NCI-H526 (cell line): Measurements from ENCODE around the gene MICAL1.

Experiments
- DNase-seq, 2 experiments: peaks; one replicate each; lab custom pipeline; 2025; lab: John Stamatoyannopoulos, UW

The MICAL1 gene

DNA sequence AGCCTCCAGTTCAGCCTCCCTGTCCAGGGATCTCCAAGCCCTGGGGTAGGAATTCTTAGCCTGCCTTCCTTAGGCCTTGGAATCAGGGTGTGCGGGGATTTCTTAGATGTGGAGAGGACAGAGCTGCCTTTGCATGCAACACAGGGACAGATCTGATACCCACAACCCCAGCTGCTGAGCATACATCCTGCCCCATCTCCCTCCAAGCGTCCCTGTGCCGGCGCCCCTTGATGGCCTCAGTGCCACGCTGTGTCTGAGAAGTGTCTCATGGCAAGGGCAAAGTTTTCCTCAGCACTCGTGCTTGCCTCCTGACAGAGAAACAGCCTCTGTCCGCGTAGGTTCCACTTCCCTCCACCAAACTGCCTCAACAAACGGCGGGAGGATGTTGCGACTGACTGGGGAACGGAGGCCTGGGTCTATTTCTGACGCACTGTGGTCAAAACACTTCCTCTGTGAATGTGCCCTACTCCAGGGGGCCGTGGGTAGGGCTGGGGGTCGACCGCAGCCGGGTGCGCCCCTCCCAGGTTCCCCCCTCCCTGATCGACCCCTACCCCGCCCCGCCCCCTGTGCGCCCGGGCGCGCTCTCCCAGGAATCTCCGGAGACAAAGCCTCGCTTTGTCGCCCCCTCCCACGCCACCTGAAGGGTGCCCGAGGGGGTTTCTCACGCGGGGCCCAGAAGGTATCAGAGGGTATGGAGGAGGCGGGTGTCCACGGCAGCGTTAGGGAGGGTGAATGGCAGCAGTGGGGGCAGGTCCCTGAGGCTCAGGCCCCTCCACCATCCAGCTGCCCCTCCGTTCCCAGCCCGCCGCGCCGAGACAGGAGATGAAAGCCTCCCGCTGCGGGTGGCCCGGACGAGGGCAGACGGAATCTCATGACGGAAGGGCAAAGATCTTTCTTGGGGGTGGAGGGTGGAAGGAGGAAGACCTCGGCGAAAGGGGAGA, 806 bp downstream of the MICAL1 start:
- peak in 1 of 2 experiments; percentile 69 for DNase-seq

DNA sequence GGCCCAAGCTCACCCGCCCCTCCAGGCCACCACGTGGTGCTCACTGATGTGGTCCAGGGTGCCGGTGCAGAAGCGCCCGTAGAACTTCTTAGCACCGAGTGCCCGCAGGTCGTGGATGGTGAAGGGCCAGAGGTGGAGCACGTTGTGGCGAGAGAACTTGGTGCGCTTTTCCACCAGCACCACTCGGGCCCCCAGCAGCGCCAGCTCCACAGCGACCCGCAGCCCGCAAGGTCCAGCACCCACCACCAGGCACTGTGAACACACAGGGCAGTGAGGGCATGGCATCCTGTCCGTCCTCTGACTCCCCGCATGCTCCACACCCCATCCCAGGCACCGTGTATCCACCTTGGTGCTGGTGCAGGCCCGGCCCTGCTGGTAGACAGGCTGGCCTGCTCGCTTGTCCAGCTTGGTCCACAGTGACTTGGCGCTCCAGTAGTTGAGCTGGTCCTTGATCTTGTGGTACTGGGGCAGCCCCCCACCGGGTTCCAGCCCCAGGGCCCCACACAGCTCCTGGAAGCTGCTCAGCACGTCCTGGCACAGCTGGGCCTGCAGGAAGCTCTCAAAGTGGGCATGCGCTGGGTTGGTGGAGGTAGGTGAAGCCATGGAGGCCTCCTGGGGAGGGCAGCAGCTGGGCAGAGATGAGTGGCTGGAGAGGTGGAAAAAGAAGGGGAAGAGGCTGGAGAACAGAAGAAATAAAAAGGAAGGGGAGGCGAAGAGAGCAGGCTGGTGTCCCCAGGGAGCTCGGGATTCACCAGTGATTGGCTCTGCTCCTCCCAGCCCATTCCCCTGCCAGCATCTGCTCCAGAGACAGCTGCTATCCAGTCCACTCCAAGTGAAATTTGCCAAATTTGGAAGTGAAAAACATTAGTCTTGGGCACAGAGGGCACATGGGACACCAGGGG, 1.7 kb downstream of the MICAL1 start:
- peak in 1 of 2 experiments; percentile 33 for DNase-seq

DNA sequence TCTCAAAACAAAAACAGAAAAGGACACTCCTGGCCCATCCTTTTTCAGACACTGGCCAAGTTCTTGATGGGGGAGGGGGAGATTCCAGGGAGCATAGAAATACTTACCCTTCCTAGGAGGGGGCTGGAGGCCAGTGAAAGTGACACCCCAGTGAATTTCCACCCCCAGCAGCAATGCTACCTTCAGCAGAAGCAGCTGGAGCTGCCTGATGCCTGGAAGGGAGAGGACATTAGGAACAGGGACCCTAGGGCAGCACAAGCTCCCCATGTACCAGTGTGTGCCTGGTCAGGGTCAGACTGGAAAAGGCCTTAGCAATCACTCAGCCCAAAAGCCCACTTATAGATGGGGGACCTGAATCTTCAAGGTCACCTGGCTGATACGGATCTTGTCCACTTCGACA, 2.4 kb downstream of the MICAL1 start:
- no peak for DNase-seq

DNA sequence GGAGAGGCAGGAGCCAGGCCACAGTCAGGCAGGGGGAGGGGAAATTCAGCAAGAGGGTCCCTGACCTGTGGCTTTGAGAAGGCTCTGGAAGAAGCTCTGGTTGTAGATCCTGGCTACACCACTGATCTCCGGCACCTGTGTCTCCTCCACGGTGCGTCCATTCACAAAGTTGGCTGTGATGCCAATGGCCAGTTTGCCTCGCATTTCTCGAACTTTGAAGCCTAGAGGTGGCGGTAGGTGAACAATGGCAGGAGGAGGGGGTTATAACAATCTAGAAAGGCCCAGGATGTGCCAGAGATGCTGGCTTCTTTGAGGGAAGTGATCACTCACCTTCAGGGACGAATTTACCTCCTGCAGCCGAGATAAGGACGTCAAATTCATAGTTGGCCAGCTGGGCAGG, 3.4 kb downstream of the MICAL1 start:
- DNase-seq: no peak

DNA sequence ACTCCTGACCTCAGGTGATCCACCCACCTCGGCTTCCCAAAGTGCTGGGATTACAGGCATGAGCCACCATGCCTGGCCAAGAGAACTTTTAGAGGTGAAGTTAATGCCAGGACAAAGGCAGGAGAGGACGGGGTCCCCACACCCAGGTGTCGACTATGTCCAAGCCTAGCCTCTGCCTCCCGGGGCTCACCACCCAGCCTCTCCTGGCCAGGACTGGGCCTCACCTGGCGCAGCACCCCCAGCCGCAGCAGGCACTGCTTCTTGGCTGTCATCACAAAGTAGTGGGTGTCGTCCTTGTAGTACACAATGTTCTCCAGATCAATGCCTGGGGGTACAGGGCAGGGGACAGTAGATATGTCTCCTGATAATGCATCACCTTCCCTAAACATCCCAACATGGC, 4.2 kb downstream of the MICAL1 start:
- no peak for DNase-seq

DNA sequence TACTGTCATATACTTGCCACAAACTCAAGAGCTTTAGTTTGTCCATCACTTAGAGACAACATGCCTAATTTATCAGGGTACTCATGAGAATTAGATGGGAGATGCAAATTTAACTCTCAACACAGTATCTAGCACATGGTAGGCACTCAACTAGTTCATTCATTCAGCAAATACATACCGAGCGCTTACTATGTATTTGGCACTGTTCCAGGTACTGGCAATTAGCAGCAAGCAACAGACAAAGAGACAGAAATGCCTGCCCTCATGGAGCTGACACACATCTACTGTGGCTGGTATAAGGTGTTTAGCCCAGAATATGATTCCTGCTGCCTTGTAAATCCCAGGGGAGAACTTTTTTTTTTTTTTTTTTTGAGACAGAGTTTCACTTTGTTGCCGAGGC, 4.8 kb downstream of the MICAL1 start:
- DNase-seq: no peak

DNA sequence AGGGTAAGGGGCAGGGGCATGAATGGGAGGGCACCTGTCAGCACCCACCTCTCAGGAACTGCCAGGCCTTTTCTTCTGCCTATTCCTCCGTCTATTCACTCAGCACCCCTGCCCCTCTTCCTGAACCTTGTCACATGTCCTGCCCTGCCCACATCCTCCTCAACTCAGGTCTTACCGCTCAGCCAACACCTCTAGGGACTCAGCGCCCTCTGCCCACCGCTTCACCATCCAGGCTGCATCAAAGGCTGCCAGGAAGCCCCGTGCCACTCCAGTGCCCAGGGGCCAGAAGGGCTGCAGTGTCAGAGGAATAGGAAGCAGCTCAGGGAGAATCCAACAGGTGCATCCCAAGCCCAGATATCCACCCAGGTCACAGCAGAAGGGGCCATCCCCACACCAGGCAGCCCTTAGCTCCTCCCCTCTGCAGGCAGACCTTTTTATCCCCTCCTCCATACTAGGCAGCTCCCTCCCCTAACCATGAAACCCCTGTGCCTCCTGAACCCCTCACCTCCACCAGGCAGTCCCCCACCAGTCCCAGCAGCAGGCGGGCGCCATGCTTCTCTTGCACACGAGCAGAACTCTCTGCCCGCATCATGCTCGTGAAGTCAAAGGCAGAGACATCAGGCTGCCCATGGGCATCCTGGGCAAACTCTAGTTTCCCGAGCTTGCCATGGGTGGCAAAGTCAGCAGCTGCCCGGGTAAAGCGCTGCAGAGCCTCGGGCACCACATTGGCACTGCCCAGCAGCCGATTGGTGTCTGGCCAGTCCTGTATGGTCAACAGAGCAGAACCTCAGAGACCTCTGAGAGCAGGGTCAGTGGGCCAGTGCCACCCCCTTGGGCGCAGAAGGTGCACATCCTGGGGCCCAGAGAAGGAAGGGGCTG, 5.5 kb downstream of the MICAL1 start:
- no peak for DNase-seq

DNA sequence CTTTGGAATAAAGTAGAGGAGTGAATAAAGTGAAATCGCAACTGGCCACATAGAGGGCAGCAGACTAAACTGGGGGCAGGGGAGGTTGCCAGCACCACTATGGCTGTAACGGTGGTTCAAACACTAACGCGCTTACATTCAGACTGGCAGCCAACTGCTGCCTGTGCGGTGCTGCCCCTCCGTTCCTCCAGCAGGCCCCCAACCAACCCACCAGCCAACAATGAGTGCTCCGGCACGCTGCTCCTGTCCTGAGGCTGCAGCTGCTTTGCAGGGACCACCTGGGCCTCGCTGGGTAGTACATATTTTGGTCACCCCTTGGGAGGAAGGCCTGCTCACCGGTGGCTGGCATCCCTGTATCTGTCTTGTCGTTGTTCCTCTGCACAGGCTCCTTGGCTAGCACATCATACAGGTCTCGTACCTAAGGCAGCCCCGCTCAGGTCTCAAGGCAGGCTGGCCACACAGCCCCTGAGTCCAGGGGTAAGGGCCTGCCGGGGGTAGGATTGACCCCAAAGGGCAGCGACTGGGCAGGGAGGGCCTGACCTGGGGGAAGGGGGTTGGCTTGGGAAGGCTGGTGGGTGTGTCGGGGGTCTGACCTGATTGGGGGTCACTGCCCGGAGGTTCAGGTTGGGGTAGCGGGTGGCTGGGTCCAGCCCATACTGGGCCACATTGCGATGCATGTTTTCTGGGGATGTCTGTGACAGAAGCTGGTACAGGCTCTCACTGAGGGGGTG, 6.3 kb downstream of the MICAL1 start:
- DNase-seq: no peak

DNA sequence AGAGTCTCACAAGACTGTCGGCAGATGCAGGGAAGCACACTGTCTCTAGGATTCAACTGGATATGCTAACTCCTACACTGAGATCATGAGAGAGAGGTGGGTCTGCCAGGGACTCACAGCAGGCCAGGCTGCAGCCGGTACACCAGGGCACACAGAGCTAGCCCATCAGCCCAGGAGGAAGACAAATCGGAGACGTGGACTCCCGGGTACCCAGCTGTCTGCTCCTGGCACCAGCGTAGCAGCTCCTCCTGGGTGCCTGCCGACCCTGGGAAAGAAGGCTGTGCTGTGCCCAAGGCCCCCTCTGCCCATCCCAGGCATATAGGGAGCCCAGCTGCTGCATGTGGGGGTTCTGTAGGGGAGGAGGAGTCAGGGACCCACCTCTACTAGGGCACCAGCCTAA, 7.0 kb downstream of the MICAL1 start:
- DNase-seq: no peak

DNA sequence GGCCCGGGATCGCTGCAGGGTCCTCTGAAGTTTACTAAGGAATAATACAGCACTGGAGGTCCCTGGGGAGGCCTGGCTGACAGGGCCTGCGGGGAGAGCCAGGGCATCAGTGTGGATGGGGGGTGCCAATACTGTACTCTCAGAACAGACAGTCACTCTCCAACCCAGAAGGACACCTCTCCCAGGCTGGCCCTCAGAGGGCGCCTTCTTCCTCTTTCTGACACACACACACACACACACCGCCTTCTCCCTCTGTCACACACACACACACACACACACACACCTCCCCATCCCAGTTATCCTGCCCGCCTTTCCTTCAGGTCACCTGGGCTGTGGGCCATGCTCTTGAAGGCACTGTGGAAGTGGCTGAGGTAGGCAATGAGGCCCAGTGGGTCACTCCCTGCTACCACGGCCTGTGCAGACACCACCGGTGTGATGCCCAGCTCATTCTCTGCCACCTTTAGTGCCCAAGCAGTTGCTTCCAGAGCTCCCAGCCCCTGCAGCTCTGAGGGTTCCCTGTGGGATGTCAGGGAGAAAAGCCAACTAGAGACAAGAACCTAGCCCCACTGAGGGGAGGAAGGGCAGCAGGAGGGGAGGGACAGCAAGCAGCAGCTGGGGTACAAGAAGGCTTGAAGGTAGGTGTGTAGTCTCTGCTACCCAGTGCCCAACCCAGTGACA, 7.6 kb downstream of the MICAL1 start:
- DNase-seq: peak in 1 of 2 experiments; percentile 25

DNA sequence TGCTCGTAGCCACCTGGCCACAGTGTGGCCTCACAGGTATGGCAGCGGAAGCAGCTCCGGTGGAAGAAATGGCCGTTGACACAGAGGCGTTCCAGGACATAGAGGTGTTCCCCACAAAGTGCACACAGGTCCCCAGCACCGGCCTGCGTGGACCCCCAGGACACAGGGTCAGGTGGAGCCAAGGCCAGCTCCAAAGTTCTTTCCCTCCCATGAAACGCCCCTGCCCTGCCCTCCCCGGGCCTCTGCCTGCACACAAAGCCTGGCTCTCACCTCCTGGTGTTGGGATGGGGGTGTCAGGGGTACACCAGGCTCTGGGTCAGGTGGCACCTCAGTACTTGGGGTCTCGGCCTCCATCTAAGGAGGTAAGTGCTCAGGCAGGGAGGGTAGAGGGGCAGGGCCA, 8.5 kb downstream of the MICAL1 start:
- no peak for DNase-seq

DNA sequence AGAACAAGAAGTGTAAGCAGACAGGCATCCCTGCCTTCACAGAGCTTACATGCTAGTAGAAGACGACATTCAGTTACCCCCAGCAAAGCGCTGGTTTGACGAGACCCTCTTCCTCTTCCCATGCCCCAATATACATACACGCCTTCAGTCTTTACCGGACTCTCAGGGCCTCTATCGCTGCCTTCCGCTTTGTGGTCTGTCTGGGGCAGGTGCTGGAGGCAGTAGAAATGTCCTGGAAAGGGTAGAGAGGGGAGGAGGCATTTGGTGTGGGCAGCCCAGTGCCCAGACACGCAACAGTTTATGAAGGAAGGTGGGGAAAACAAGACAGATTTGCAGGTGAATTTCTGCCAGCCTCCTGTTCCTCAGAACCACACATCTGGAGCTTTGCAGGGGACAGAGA, 9.0 kb downstream of the MICAL1 start:
- no peak for DNase-seq

DNA sequence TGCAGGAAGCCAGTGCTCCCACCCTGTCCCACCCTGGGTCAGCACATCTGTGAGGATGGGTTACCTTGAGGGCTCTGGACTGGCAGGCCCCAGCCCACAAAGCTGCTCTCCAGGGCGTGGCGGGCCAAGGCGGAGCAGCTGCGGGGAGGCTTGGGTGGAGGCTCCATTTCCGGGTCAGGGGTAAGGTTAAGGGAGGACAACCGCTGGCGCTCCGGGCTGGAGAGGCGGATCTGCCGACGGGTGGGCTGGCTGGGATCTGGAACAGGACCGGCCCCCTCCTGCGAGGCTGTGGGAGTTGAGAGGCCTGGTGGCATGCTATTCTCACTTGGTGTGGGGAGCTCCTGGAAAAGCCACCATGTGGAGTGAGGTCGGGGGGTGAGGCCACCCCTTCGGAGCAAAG, 9.5 kb downstream of the MICAL1 start:
- no peak for DNase-seq

DNA sequence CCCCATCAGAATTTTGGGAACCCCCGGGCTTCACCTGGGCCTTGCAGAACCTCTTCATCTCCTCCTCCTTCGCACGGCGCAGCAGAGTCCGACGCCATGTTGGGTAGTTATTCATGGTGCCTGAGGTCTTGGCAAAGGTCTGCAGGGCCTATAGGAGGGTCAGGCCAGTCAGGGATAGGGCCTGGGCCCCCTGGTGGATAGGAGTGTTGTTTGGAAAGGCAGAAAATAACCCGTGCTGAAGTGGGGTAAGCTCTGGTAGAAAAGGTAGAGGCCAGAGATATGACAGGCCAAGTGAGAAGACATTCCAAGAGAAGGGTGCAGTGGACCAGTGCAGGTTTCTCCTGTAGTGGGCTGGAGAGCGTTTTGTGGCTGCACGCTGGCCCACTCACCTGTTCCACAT, 10.2 kb downstream of the MICAL1 start:
- DNase-seq: no peak

DNA sequence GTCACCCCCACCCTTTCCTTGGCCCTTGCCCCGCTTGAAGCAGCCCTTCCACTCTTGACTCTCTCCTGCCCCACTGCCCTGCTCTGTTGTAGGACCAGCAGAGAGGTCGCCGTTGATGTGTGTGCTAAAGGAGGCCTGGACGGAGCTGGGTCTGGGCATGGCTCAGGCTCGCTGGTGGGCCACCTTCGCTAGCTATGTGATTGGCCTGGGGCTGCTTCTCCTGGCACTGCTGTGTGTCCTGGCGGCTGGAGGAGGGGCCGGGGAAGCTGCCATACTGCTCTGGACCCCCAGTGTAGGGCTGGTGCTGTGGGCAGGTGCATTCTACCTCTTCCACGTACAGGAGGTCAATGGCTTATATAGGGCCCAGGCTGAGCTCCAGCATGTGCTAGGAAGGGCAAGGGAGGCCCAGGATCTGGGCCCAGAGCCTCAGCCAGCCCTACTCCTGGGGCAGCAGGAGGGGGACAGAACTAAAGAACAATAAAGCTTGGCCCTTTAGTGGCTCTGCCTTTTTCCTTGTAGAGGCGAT, 12.1 kb downstream of the MICAL1 start:
- no peak for DNase-seq

DNA sequence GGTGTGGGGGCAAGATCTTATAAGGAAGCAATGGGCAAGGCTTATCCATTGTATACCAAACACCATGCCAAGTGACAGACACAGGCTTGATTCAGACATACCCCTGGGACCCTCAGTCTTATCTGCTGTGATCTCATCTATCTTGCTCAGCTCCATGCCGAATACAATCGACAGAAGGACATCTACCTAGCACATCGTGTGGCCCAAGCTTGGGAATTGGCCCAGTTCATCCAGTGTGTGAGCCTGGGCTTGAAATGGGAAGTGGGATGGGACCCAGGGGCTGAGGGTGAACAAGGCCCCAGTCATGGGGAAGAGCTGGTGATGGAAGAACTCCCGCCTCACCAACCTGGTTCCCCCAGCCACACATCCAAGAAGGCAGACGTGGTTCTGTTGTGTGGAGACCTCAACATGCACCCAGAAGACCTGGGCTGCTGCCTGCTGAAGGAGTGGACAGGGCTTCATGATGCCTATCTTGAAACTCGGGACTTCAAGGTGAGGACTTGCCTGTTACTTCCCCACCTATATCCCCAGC, 13.1 kb downstream of the MICAL1 start:
- DNase-seq: no peak

DNA sequence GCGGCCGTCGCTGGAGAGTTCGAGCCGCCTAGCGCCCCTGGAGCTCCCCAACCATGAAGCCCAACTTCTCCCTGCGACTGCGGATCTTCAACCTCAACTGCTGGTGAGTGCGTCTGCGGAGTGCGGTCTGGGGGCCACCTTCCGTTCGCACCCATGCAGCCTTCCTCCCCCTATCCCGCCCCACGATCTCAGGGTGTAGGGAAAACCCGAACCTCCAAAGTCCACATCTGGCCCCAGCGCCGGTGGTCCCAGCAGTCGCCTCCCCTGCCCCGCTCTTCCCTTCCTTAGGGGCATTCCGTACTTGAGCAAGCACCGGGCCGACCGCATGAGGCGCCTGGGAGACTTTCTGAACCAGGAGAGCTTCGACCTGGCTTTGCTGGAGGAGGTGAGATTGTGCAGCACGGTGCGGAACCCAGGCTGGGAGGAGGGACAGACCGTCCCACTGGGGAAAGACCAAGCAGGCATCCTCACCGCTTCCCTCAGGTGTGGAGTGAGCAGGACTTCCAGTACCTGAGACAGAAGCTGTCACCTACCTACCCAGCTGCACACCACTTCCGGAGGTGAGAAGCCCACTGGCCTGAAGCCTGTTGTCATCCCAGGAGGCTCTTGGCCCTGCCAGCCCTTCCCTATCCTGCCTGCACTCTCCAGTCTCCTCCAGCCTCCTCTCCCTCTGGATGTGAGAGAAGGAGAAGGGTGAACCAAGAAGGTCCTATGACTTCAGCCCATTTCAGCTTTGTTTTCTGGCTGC, 14.3 kb downstream of the MICAL1 start:
- DNase-seq: peak; percentile 46 to 74

DNA sequence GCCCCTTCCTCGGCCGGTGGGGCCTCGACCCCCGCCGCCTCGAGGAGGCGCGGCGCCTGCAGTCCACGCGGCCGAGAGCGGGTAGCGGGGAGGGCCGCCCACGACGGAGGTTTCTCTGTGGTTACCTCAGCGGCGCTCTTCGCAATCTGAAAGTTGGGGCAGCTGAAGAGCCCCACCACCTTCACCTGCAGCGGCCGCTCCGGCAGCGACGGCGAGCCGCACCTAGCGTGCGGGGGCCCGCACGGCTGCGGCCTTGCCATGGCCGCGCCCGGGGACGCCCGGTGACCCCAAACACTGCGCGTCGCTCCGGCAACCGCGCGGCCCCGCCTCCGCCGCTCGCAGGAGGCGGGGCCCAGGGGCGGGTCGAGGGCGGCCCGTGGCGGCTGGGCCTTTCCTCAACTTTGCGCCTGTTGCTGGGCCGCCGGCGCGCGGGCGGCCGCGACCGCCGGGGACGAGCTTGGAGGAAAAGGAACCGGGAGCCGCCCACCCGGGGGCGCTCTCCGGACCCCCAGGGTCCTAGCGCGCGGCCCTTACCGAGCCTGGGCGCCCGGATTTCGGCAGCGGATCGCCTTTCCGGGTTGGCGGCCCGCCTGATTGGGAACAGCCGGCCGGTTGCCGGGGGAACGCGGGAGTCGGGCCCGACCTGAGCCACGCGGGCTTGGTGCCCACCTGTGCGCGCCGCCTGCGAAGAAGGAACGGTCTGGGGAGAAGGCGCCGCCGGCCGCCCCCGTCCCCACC, 15.1 kb downstream of the MICAL1 start, which contains the start of the genes PPIL6 and SMPD2:
TSS of gene PPIL6 (minus strand) at position 298 of the 738 bp plus-strand sequence. CDS start at position 260, 38 bp downstream.
TSS of gene SMPD2 (plus strand) at position 394 of the 738 bp plus-strand sequence. CDS start 398 bp downstream, outside the sequence.
- DNase-seq: peak; percentile 40 to 88
